GM12878 (cell line): ENCODE results near the gene ANKRD33. TPM values are rescaled to one million over a fixed set of nuclear protein-coding genes. Genes with fewer than 3 reads are reported as not detected.

Source experiments
- ATF3 ChIP-seq: IDR thresholded peaks from 2 replicates; pipeline ENCODE4 v1.6.1; 2011; ENCODE audit warnings: low read depth, mild to moderate bottlenecking, low read length, moderate library complexity, borderline replicate concordance; ENCODE audit errors: extremely low read depth
- EGR1 ChIP-seq, 2 experiments: IDR thresholded peaks; 1 replicate in 1 of 2; 2 replicates in 1 of 2; pipeline ENCODE4 v1.6.1; 2011 to 2012; ENCODE audit warnings: low read depth in 2 of 2, low read length in 2 of 2, borderline replicate concordance in 1 of 2, mild to moderate bottlenecking in 1 of 2, moderate library complexity in 1 of 2
- EP300 ChIP-seq, 2 experiments: fragments of 150-350 bp in 1 of 2; IDR thresholded peaks; 2 replicates each; pipeline ENCODE4 v1.6.1; 2011 to 2012; ENCODE audit warnings: low read depth in 2 of 2, low read length in 2 of 2, borderline replicate concordance in 1 of 2, improper control_type of control experiment in 1 of 2, inconsistent platforms in 1 of 2; ENCODE audit not compliant: control insufficient read depth in 1 of 2
- GATAD2B ChIP-seq: fragments of 450-650 bp; conservative IDR thresholded peaks from 2 replicates; pipeline ENCODE4 v1.6.1; 2017; ENCODE audit warnings: low read depth, mild to moderate bottlenecking, moderate library complexity
- HDGF ChIP-seq: fragments of 450-650 bp; IDR thresholded peaks from 2 replicates; pipeline ENCODE4 v1.6.1; 2016; ENCODE audit warnings: antibody characterized with exemption
- MAX ChIP-seq: IDR thresholded peaks from 2 replicates; pipeline ENCODE4 v1.6.1; 2012; ENCODE audit warnings: low read depth, low read length, improper control_type of control experiment
- NFYB ChIP-seq: IDR thresholded peaks from 2 replicates; pipeline ENCODE4 v1.6.1; 2011; ENCODE audit warnings: low read depth, mild to moderate bottlenecking, low read length, improper control_type of control experiment, moderate library complexity; ENCODE audit not compliant: insufficient read depth
- NKRF ChIP-seq: fragments of 450-650 bp; conservative IDR thresholded peaks from 2 replicates; pipeline ENCODE4 v1.6.1; 2017; ENCODE audit warnings: mild to moderate bottlenecking, moderate library complexity
- RELB ChIP-seq: fragments of 450-650 bp; IDR thresholded peaks from 2 replicates; pipeline ENCODE4 v1.6.1; 2017; ENCODE audit warnings: low read depth, mild to moderate bottlenecking, moderate library complexity
- SREBF1 ChIP-seq: IDR thresholded peaks from 2 replicates; pipeline ENCODE4 v1.6.1; 2012; ENCODE audit warnings: mild to moderate bottlenecking, low read length
- ZNF24 ChIP-seq: fragments of 450-650 bp; IDR thresholded peaks from 2 replicates; pipeline ENCODE4 v1.6.1; 2017; ENCODE audit warnings: antibody characterized with exemption, mild to moderate bottlenecking
- ZNF592 ChIP-seq: fragments of 450-650 bp; IDR thresholded peaks from 2 replicates; pipeline ENCODE4 v1.6.1; 2017; ENCODE audit warnings: mild to moderate bottlenecking, moderate library complexity
- polyA plus RNA-seq, 11 experiments: library from polyadenylated mRNA; depleted of rRNA in 4 of 11; unstranded in 6 of 11; stranded (reverse) in 5 of 11; fragments of >200 nt; fragmentation: Nextera tagmentation in 4 of 11; fragmentation: Illumina TruSeq in 1 of 11; extraction: Ambion mirVana in 4 of 11; extraction: Trizol in 1 of 11; gene quantifications; 1 replicate in 1 of 11; 2 replicates in 10 of 11; pipeline versions ENCODE4 v1.2.1 to v1.2.3, GENCODE V29; 2011 to 2016; ENCODE audit warnings: inconsistent platforms in 2 of 11, missing spikeins in 2 of 11, low read depth in 1 of 11
- total RNA-seq, 4 experiments: library from RNA; depleted of rRNA in 3 of 4; stranded (reverse); fragments of >200 nt in 3 of 4; fragmentation: Illumina TruSeq in 1 of 4; extraction: Trizol in 1 of 4; gene quantifications; 2 replicates each; pipeline versions ENCODE4 v1.2.1 to v1.2.3, GENCODE V29; 2013 to 2021

Gene ANKRD33
- total and polyA plus RNA-seq, 10 of the 15 experiments (the other 5 are each of a cell fraction or from before 2014, with no cell fraction given), result not detected

GRCh38 chr12:51901121-51901817 lies 13.4 kb downstream of the ANKRD33 start (continued):
- TF ChIP-seq GATAD2B (no peak), MAX (no peak), ZNF24 (no peak), NFYB (no peak), EGR1 (IDR thresholded peaks at IDR 0.05; ENCODE audit: borderline replicate concordance in 1 of 2, low read depth in 2 of 2, low read length in 2 of 2) (no peak), SREBF1 (no peak), NKRF (no peak), ATF3 (no peak), RELB (no peak), ZNF592 (no peak), HDGF (no peak), EP300 (IDR thresholded peaks at IDR 0.05; ENCODE audit: borderline replicate concordance in 1 of 2, control insufficient read depth in 1 of 2, low read depth in 2 of 2, low read length in 2 of 2) (no peak)
